Measurements from ENCODE around the gene PHF23.

GRCh38 chr17:7222972-7223292, 16.3 kb downstream of the PHF23 start:
- TF ChIP-seq CTCF (IDR thresholded peaks at IDR 0.05; ENCODE audit: low read depth, low read length) (no peak), POLR2A (IDR thresholded peaks at IDR 0.05; ENCODE audit: extremely low read depth, insufficient read length) (no peak)

Measured in NB4 (cell line).